Fibroblast of lung (primary cell): ENCODE results near the gene RBM28. TPM values are rescaled to one million over a fixed set of nuclear protein-coding genes. Genes with fewer than 3 reads are reported as not detected.

ENCODE experiments used
- DNase-seq, 2 donors: peaks; one replicate each; pipeline versions ENCODE4 v3.0.0 to v3.0.0-alpha.2; 2010; ENCODE audit warnings: low read depth in 2 of 2
- H2AFZ ChIP-seq: 2 replicates; pipeline ENCODE4 v1.5.1; 2012; ENCODE audit warnings: low read length, control low read depth, inconsistent platforms
- H3K27ac ChIP-seq: 2 replicates; pipeline ENCODE4 v1.5.1; 2011; ENCODE audit warnings: low read length, control low read depth; ENCODE audit not compliant: insufficient read depth
- H3K27me3 ChIP-seq: 2 replicates; pipeline ENCODE4 v1.5.1; 2011; ENCODE audit warnings: mild to moderate bottlenecking, low read length; ENCODE audit not compliant: control insufficient read depth, insufficient read depth
- H3K36me3 ChIP-seq: 2 replicates; pipeline ENCODE4 v1.5.1; 2011; ENCODE audit warnings: low read length; ENCODE audit not compliant: control insufficient read depth, insufficient read depth
- H3K4me1 ChIP-seq: 2 replicates; pipeline ENCODE4 v1.5.1; 2011; ENCODE audit warnings: low read length; ENCODE audit not compliant: control insufficient read depth, insufficient read depth; ENCODE audit errors: extremely low read depth
- H3K4me2 ChIP-seq: 2 replicates; pipeline ENCODE4 v1.5.1; 2011; ENCODE audit warnings: low read length, control low read depth; ENCODE audit not compliant: insufficient read depth; ENCODE audit errors: extremely low read depth
- H3K4me3 ChIP-seq, 4 experiments: fragments of 200-600 bp in 1 of 4; sonication (generic) in 1 of 4; replicated peaks in 1 of 4; 2 replicates each; pipeline ENCODE4 v1.5.1; 2011 to 2016; ENCODE audit warnings: low read length in 4 of 4, low read depth in 3 of 4, mild to moderate bottlenecking in 3 of 4, control low read depth in 2 of 4, inconsistent platforms in 1 of 4, mixed read lengths in 1 of 4; ENCODE audit not compliant: insufficient read depth in 1 of 4; ENCODE audit errors: control extremely low read depth in 1 of 4
- H3K79me2 ChIP-seq: 2 replicates; pipeline ENCODE4 v1.5.1; 2012; ENCODE audit warnings: mild to moderate bottlenecking, low read length, inconsistent platforms; ENCODE audit not compliant: control insufficient read depth, insufficient read depth
- H3K9ac ChIP-seq: 2 replicates; pipeline ENCODE4 v1.5.1; 2011; ENCODE audit warnings: mild to moderate bottlenecking, low read length, control low read depth; ENCODE audit not compliant: insufficient read depth
- H3K9me3 ChIP-seq: 2 replicates; pipeline ENCODE4 v1.5.1; 2012; ENCODE audit warnings: low read depth, low read length; ENCODE audit not compliant: control insufficient read depth, insufficient read depth
- H4K20me1 ChIP-seq: 2 replicates; pipeline ENCODE4 v1.5.1; 2011; ENCODE audit warnings: low read length; ENCODE audit not compliant: control insufficient read depth, insufficient read depth; ENCODE audit errors: extremely low read depth
- CTCF ChIP-seq, 2 donors: IDR thresholded peaks in 1 of 2; conservative IDR thresholded peaks in 1 of 2; 1 replicate in 1 of 2; 2 replicates in 1 of 2; pipeline ENCODE4 v1.5.1; 2011 to 2012; ENCODE audit warnings: low read length in 2 of 2, control low read depth in 1 of 2, inconsistent platforms in 1 of 2, low read depth in 1 of 2, mild to moderate bottlenecking in 1 of 2
- EZH2 ChIP-seq: IDR thresholded peaks from 2 replicates; pipeline ENCODE4 v1.5.1; 2012; ENCODE audit warnings: low read length, control low read depth, mild to moderate bottlenecking; ENCODE audit errors: missing control alignments
- polyA minus RNA-seq: library from RNA; depleted of rRNA, polyadenylated mRNA; stranded (reverse); fragments of >200 nt; gene quantifications from 2 replicates; pipeline ENCODE4 v1.2.3, GENCODE V29; 2011; ENCODE audit warnings: low replicate concordance
- polyA plus RNA-seq, 2 donors: library from polyadenylated mRNA; depleted of rRNA in 1 of 2; stranded (reverse) in 1 of 2; unstranded in 1 of 2; fragments of >200 nt; gene quantifications; 2 replicates each; pipeline ENCODE4 v1.2.1, GENCODE V29; 2011 to 2012; ENCODE audit warnings: missing spikeins in 1 of 2
- total RNA-seq: library from RNA; depleted of rRNA; stranded (reverse); fragments of >200 nt; gene quantifications from 2 replicates; pipeline ENCODE4 v1.2.1, GENCODE V29; 2014

The RBM28 gene
- total RNA-seq = 9.5 and 11.2 TPM in 2 replicates
- polyA plus RNA-seq = 22.9 and 24.3 TPM in 2 replicates
- 27.2 and 28.1 TPM in 2 replicates for polyA plus RNA-seq (2012)
- 2.4 and 4.3 TPM in 2 replicates for polyA minus RNA-seq

- Histone ChIP-seq H3K79me2 (peaks cover 30% of the 10 kb centered on the region), H3K4me3 (peak within 1 kb of the TSS; percentile 74 to 95 (median 78)), H3K4me2 (peak within 1 kb of the TSS; percentile 94), H3K9me3 (no peaks in the 10 kb centered on the region), H3K4me1 (no peaks in the 10 kb centered on the region), H4K20me1 (no peaks in the 10 kb centered on the region), H2AFZ (peak within 1 kb of the TSS; percentile 89), H3K9ac (peak within 1 kb of the TSS; percentile 83), H3K36me3 (no peaks in the 10 kb centered on the region), H3K27ac (peak within 1 kb of the TSS; percentile 86), H3K27me3 (peaks cover 9% of the 10 kb centered on the region)
- TF ChIP-seq CTCF (conservative IDR thresholded peaks at IDR 0.05 in 1 of 2, IDR thresholded peaks at IDR 0.05 in 1 of 2; ENCODE audit: low read depth in 1 of 2, low read length in 2 of 2) (no peak), EZH2 (no peak)
- peak; percentile 88 to 93 for DNase-seq
Observed at GRCh38 chr7:128343554-128344430, at the start of gene RBM28. RBM28 (minus strand) TSS chr7:128343908; CDS start chr7:128343793, 115 bp downstream.

GRCh38 chr7:128392446-128393327 is 49.0 kb upstream of the RBM28 start:
- Histone ChIP-seq H3K27me3 (peaks cover 4% of the 10 kb centered on the region), H3K79me2 (no peaks in the 10 kb centered on the region), H3K36me3 (peaks cover 16% of the 10 kb centered on the region), H2AFZ (no peak overlapping the region), H3K9me3 (no peaks in the 10 kb centered on the region), H3K9ac (no peak overlapping the region), H4K20me1 (no peaks in the 10 kb centered on the region), H3K4me2 (no peak overlapping the region), H3K4me3 (no peak overlapping the region), H3K27ac (no peak overlapping the region), H3K4me1 (no peaks in the 10 kb centered on the region)
- TF ChIP-seq EZH2 (no peak), CTCF (conservative IDR thresholded peaks at IDR 0.05 in 1 of 2, IDR thresholded peaks at IDR 0.05 in 1 of 2; ENCODE audit: low read depth in 1 of 2, low read length in 2 of 2) (no peak)
- DNase-seq = no peak

GRCh38 chr7:128391805-128392204 is 48.1 kb upstream of the RBM28 start:
- Histone ChIP-seq H3K27me3 (peaks cover 4% of the 10 kb centered on the region), H3K9ac (no peak overlapping the region), H4K20me1 (no peaks in the 10 kb centered on the region), H3K36me3 (peaks cover 16% of the 10 kb centered on the region), H3K79me2 (no peaks in the 10 kb centered on the region), H2AFZ (no peak overlapping the region), H3K27ac (no peak overlapping the region), H3K4me2 (no peak overlapping the region), H3K4me3 (no peak overlapping the region), H3K4me1 (no peaks in the 10 kb centered on the region), H3K9me3 (no peaks in the 10 kb centered on the region)
- TF ChIP-seq EZH2 (no peak), CTCF (conservative IDR thresholded peaks at IDR 0.05 in 1 of 2, IDR thresholded peaks at IDR 0.05 in 1 of 2; ENCODE audit: low read depth in 1 of 2, low read length in 2 of 2) (no peak)
- DNase-seq = no peak
